Hepatocyte (in vitro differentiated cells): ENCODE results near the gene MAPK4. TPM values are rescaled to one million over a fixed set of nuclear protein-coding genes. Genes with fewer than 3 reads are reported as not detected.

ENCODE experiments used
- DNase-seq: peaks from one replicate; pipeline ENCODE4 v3.0.0-alpha.2; 2016; ENCODE audit warnings: low spot score
- H2AFZ ChIP-seq: fragments of 200-600 bp; sonication (generic); 2 replicates; pipeline ENCODE4 v1.6.0; 2016; ENCODE audit warnings: antibody characterized with exemption, mild to moderate bottlenecking
- H3K27ac ChIP-seq: fragments of 200-600 bp; sonication (generic); 2 replicates; pipeline ENCODE4 v1.5.1; 2016; ENCODE audit warnings: mild to moderate bottlenecking
- H3K27me3 ChIP-seq: fragments of 200-600 bp; sonication (generic); 2 replicates; pipeline ENCODE4 v1.6.1; 2016
- H3K36me3 ChIP-seq: fragments of 200-600 bp; sonication (generic); replicated peaks from 2 replicates; pipeline ENCODE4 v1.5.1; 2016; ENCODE audit warnings: low read depth; ENCODE audit not compliant: insufficient read depth
- H3K4me1 ChIP-seq: fragments of 200-600 bp; sonication (generic); 2 replicates; pipeline ENCODE4 v1.5.1; 2016; ENCODE audit warnings: mild to moderate bottlenecking, moderate library complexity; ENCODE audit not compliant: insufficient read depth
- H3K4me2 ChIP-seq: fragments of 200-600 bp; sonication (generic); 2 replicates; pipeline ENCODE4 v1.6.0; 2016
- H3K4me3 ChIP-seq: fragments of 200-600 bp; sonication (generic); 2 replicates; pipeline ENCODE4 v1.5.1; 2016; ENCODE audit warnings: mild to moderate bottlenecking
- H3K79me2 ChIP-seq: fragments of 200-600 bp; sonication (generic); 2 replicates; pipeline ENCODE4 v1.6.0; 2017; ENCODE audit warnings: mild to moderate bottlenecking
- H3K9me2 ChIP-seq: fragments of 200-600 bp; sonication (generic); replicated peaks from 2 replicates; pipeline ENCODE4 v1.6.0; 2017; ENCODE audit warnings: mild to moderate bottlenecking; ENCODE audit not compliant: insufficient read depth
- H3K9me3 ChIP-seq: fragments of 200-600 bp; sonication (generic); 2 replicates; pipeline ENCODE4 v1.5.1; 2016; ENCODE audit warnings: low read depth, mild to moderate bottlenecking
- H4K20me1 ChIP-seq: fragments of 200-600 bp; sonication (generic); 2 replicates; pipeline ENCODE4 v1.6.0; 2016; ENCODE audit warnings: mild to moderate bottlenecking; ENCODE audit not compliant: insufficient read depth, poor library complexity, severe bottlenecking
- EZH2 ChIP-seq: fragments of 200-600 bp; sonication (generic); IDR thresholded peaks from 2 replicates; pipeline ENCODE4 v1.6.1; 2016; ENCODE audit warnings: antibody characterized with exemption, mild to moderate bottlenecking, borderline replicate concordance
- EZH2phosphoT487 ChIP-seq: fragments of 200-600 bp; sonication (generic); IDR thresholded peaks from one replicate; pipeline ENCODE4 v1.6.1; 2018; ENCODE audit warnings: antibody characterized with exemption, mild to moderate bottlenecking, low read depth, moderate library complexity; ENCODE audit not compliant: unreplicated experiment, severe bottlenecking
- WGBS: methylation state at CpG from one replicate; pipeline ENCODE4 v1.1.6; 2016; ENCODE audit warnings: low lambda C conversion rate; ENCODE audit errors: missing lambda C conversion rate; 5-methylcytosine and 5-hydroxymethylcytosine counted together
- polyA plus RNA-seq: library from polyadenylated mRNA; unstranded; fragments of >200 nt; fragmentation: Nextera tagmentation; extraction: Ambion mirVana; gene quantifications from 2 replicates; pipeline ENCODE4 v1.2.1, GENCODE V29; 2016
- total RNA-seq: library from RNA; depleted of rRNA; stranded (reverse); fragments of >200 nt; gene quantifications from 2 replicates; pipeline ENCODE4 v1.2.3, GENCODE V29; 2014
- TF ChIP-seq, protein P1 (sequence below): fragments of 200-600 bp; sonication (generic); IDR thresholded peaks from 2 replicates; pipeline ENCODE4 v1.5.1; 2016; ENCODE audit warnings: antibody characterized with exemption, mild to moderate bottlenecking; ENCODE audit not compliant: poor library complexity

The MAPK4 gene
- total and polyA plus RNA-seq, 2 experiments from 2014 or later = 2.0 to 2.4 TPM

DNA sequence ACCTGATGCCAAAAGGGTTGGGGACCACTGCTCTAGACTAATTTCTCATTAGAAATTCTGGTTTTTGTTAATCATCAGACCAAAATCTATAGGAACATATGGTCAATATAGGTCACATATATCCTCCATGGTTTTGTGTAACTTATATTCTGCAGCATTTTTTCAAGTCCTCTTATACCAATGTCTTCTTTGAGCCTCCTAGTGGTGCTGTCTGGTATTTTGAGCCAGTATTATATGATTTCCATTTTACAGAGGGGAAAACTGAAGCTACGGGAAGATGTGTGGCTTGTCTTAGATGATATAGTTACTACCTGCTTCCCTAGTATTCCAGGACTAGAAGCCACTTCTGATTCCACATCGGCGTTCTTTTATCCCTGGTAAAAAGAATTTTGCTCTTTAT is 13.8 kb downstream of the MAPK4 start:
- TF ChIP-seq EZH2phosphoT487 (no peak), EZH2 (no peak)
- TF ChIP-seq, protein P1, sequence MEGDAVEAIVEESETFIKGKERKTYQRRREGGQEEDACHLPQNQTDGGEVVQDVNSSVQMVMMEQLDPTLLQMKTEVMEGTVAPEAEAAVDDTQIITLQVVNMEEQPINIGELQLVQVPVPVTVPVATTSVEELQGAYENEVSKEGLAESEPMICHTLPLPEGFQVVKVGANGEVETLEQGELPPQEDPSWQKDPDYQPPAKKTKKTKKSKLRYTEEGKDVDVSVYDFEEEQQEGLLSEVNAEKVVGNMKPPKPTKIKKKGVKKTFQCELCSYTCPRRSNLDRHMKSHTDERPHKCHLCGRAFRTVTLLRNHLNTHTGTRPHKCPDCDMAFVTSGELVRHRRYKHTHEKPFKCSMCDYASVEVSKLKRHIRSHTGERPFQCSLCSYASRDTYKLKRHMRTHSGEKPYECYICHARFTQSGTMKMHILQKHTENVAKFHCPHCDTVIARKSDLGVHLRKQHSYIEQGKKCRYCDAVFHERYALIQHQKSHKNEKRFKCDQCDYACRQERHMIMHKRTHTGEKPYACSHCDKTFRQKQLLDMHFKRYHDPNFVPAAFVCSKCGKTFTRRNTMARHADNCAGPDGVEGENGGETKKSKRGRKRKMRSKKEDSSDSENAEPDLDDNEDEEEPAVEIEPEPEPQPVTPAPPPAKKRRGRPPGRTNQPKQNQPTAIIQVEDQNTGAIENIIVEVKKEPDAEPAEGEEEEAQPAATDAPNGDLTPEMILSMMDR = no peak
- no peak overlapping the region for H3K4me2 ChIP-seq
- no peaks in the 10 kb centered on the region for H4K20me1 ChIP-seq
- no peak for DNase-seq
- 62% methylated on average over 3 of the region's 3 CpGs for WGBS
- H3K27me3 ChIP-seq = no peaks in the 10 kb centered on the region
- no peaks in the 10 kb centered on the region for H3K36me3 ChIP-seq
- H3K9me2 ChIP-seq = no peaks in the 10 kb centered on the region
- H3K4me1 ChIP-seq = no peaks in the 10 kb centered on the region
- no peak overlapping the region for H2AFZ ChIP-seq
- no peak overlapping the region for H3K27ac ChIP-seq
- no peaks in the 10 kb centered on the region for H3K79me2 ChIP-seq
- H3K4me3 ChIP-seq = no peak overlapping the region
- H3K9me3 ChIP-seq = no peaks in the 10 kb centered on the region

GRCh38 chr18:50578030-50578429 is 18.1 kb downstream of the MAPK4 start:
- no peaks in the 10 kb centered on the region for H3K9me3 ChIP-seq
- no peak for DNase-seq
- H3K4me1 ChIP-seq = no peaks in the 10 kb centered on the region
- no peaks in the 10 kb centered on the region for H4K20me1 ChIP-seq
- WGBS = 89% methylated on average over 6 of the region's 6 CpGs
- H3K27me3 ChIP-seq = no peaks in the 10 kb centered on the region
- no peaks in the 10 kb centered on the region for H3K9me2 ChIP-seq
- no peaks in the 10 kb centered on the region for H3K79me2 ChIP-seq
- no peak overlapping the region for H2AFZ ChIP-seq
- H3K27ac ChIP-seq = no peak overlapping the region
- no peak overlapping the region for H3K4me3 ChIP-seq
- TF ChIP-seq, protein P1 = no peak
- TF ChIP-seq EZH2 (no peak), EZH2phosphoT487 (no peak)
- H3K4me2 ChIP-seq = no peak overlapping the region
- H3K36me3 ChIP-seq = no peaks in the 10 kb centered on the region

- Histone ChIP-seq H3K36me3 (no peaks in the 10 kb centered on the region), H3K79me2 (no peaks in the 10 kb centered on the region), H3K27me3 (no peaks in the 10 kb centered on the region), H3K4me2 (no peak overlapping the region), H3K4me1 (no peaks in the 10 kb centered on the region), H3K4me3 (no peak overlapping the region), H3K9me3 (no peaks in the 10 kb centered on the region), H3K27ac (no peak overlapping the region), H4K20me1 (no peaks in the 10 kb centered on the region), H2AFZ (no peak overlapping the region), H3K9me2 (no peaks in the 10 kb centered on the region)
- DNase-seq = peak; percentile 61
- WGBS = 84% methylated on average over 3 of the region's 3 CpGs
- TF ChIP-seq EZH2phosphoT487 (no peak), EZH2 (no peak)
- TF ChIP-seq, protein P1 = peak; percentile 3
These were observed 18.8 kb downstream of the MAPK4 start for GRCh38 chr18:50578651-50579050.
